Spleen (tissue), 11 donors: ENCODE measurements around the gene SOX5. TPM values are rescaled to one million over a fixed set of nuclear protein-coding genes. Genes with fewer than 3 reads are reported as not detected.

Source experiments
- DNase-seq: peaks from one replicate; pipeline ENCODE4 v3.0.0-alpha.2; 2020
- H3K27ac ChIP-seq, 8 donors: fragments of 200-600 bp; sonication (generic) in 7 of 8; 1 replicate in 4 of 8; 2 replicates in 4 of 8; pipeline versions ENCODE4 v1.5.0 to v1.8.0; 2016 to 2021; ENCODE audit warnings: inconsistent platforms in 4 of 8, mild to moderate bottlenecking in 4 of 8, moderate library complexity in 1 of 8
- H3K27me3 ChIP-seq, 7 donors: fragments of 200-600 bp; sonication (generic) in 6 of 7; replicated peaks in 1 of 7; 1 replicate in 4 of 7; 2 replicates in 3 of 7; pipeline versions ENCODE4 v1.5.0 to v1.8.0; 2016 to 2021; ENCODE audit warnings: inconsistent platforms in 3 of 7, mild to moderate bottlenecking in 1 of 7
- H3K36me3 ChIP-seq, 6 donors: fragments of 200-600 bp; sonication (generic) in 5 of 6; 1 replicate in 4 of 6; 2 replicates in 2 of 6; pipeline versions ENCODE4 v1.5.0 to v1.8.0; 2016 to 2021; ENCODE audit warnings: inconsistent platforms in 2 of 6
- H3K4me1 ChIP-seq, 6 donors: fragments of 200-600 bp; sonication (generic) in 5 of 6; 1 replicate in 3 of 6; 2 replicates in 3 of 6; pipeline versions ENCODE4 v1.5.0 to v1.8.0; 2016 to 2021; ENCODE audit warnings: inconsistent platforms in 3 of 6
- H3K4me3 ChIP-seq, 8 donors: fragments of 200-600 bp; sonication (generic) in 7 of 8; 1 replicate in 4 of 8; 2 replicates in 4 of 8; pipeline versions ENCODE4 v1.5.0 to v1.8.0; 2016 to 2021; ENCODE audit warnings: inconsistent platforms in 4 of 8, mild to moderate bottlenecking in 4 of 8, moderate library complexity in 2 of 8
- H3K9me3 ChIP-seq, 8 donors: fragments of 200-600 bp; sonication (generic) in 7 of 8; 1 replicate in 4 of 8; 2 replicates in 4 of 8; pipeline versions ENCODE4 v1.5.0 to v1.8.0; 2016 to 2021; ENCODE audit warnings: inconsistent platforms in 4 of 8
- POLR2A ChIP-seq, 3 donors: fragments of 450-650 bp; IDR thresholded peaks; one replicate each; pipeline ENCODE4 v1.5.1; 2017; ENCODE audit warnings: antibody characterized with exemption in 3 of 3, mild to moderate bottlenecking in 1 of 3
- POLR2AphosphoS5 ChIP-seq, 3 donors: sonication (generic); formaldehyde crosslinking; IDR thresholded peaks; one replicate each; pipeline ENCODE4 v1.5.1; 2017; ENCODE audit warnings: antibody characterized with exemption in 3 of 3
- WGBS, 5 donors: extraction: QIAGEN DNeasy Blood & Tissue Kit in 3 of 5; methylation state at CpG; one replicate each; pipeline versions ENCODE4 v1.1.5 to v1.1.7; 2013 to 2018; 5-methylcytosine and 5-hydroxymethylcytosine counted together
- intact Hi-C: fragments of 100-400 bp; cut with DNase I; formaldehyde crosslinking; loops from one replicate; pipeline ENCODE4 v1.15.0; 2023; ENCODE audit warnings: low total_unique reads
- polyA plus RNA-seq, 3 donors: library from polyadenylated mRNA; stranded (reverse); fragments of 200-250 nt; gene quantifications; one replicate each; pipeline ENCODE4 v1.2.1, GENCODE V29; 2013
- total RNA-seq, 7 donors: library from RNA; depleted of rRNA in 3 of 7; stranded (reverse); fragments of >200 nt in 3 of 7; fragmentation: NEBNext Ultra II Directional in 4 of 7; extraction: Animal tissue kit (Norgen Biotek cat#: 25700) in 4 of 7; gene quantifications; one replicate each; pipeline versions ENCODE4 v1.1.0 to v1.2.1, GENCODE V29; 2016 to 2021
- TF ChIP-seq, protein P1 (sequence below), 11 experiments: fragments of 200-600 bp in 7 of 11; fragments of 450-650 bp in 4 of 11; sonication (generic) in 4 of 11; IDR thresholded peaks in 8 of 11; conservative IDR thresholded peaks in 3 of 11; 1 replicate in 7 of 11; 2 replicates in 4 of 11; pipeline versions ENCODE4 v1.4.0 to v1.8.0; 2016 to 2021; ENCODE audit warnings: antibody characterized with exemption in 11 of 11, inconsistent platforms in 4 of 11, mild to moderate bottlenecking in 1 of 11
- donor health status: healthy with polysubstance abuse.
- donor health status: DM: no; HTN: no; CAD: no; lungs with moderate emphysema.
- donor health status: DM: no; HTN: no; CAD: no.
- donor health status: Bipolar disorder and iron deficiency.
- donor health status: healthy.
- donor health status: DM: no; HTN: no; CAD: no.
- donor health status: DM: yes; HTN: yes; CAD: no.

Gene SOX5
- total and polyA plus RNA-seq, 10 donors, result 0.20 to 21.3 (median 8.7) TPM

DNA sequence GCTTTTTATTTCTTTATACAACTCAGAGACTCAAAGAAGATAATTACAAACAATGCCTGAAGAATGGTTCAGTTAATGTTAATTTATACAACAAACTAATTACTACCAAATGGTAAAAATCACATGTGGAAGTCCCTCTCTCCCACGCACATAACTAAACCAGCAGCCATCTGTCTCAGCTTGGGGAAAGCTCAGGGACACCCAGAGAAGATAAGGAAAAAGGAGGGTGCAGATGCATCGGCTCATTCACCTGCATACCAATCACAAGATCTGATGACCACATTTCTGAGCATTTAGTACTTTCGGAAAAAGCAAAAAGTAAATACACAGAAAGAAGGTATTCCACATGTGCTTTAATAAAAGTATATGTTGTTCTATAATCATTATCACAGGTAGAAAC is 136.3 kb downstream of the SOX5 start:
- WGBS, 5 donors, result 87 to 95% (median 88%) methylated on average over 3 of the region's 3 CpGs
- Histone ChIP-seq H3K36me3 (no peaks in the 10 kb centered on the region), H3K27ac (no peak overlapping the region), H3K4me3 (no peak overlapping the region), H3K4me1 (no peaks in the 10 kb centered on the region), H3K27me3 (no peaks in the 10 kb centered on the region), H3K9me3 (no peaks in the 10 kb centered on the region)
- intact Hi-C loops, result no loop called here
- no peak for DNase-seq
- no peak for TF ChIP-seq POLR2AphosphoS5 (IDR thresholded peaks at IDR 0.05)
- TF ChIP-seq POLR2A (IDR thresholded peaks at IDR 0.05), result no peak
- TF ChIP-seq, protein P1, sequence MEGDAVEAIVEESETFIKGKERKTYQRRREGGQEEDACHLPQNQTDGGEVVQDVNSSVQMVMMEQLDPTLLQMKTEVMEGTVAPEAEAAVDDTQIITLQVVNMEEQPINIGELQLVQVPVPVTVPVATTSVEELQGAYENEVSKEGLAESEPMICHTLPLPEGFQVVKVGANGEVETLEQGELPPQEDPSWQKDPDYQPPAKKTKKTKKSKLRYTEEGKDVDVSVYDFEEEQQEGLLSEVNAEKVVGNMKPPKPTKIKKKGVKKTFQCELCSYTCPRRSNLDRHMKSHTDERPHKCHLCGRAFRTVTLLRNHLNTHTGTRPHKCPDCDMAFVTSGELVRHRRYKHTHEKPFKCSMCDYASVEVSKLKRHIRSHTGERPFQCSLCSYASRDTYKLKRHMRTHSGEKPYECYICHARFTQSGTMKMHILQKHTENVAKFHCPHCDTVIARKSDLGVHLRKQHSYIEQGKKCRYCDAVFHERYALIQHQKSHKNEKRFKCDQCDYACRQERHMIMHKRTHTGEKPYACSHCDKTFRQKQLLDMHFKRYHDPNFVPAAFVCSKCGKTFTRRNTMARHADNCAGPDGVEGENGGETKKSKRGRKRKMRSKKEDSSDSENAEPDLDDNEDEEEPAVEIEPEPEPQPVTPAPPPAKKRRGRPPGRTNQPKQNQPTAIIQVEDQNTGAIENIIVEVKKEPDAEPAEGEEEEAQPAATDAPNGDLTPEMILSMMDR (IDR thresholded peaks at IDR 0.05 in 8 of 11, conservative IDR thresholded peaks at IDR 0.05 in 3 of 11), result no peak

DNA sequence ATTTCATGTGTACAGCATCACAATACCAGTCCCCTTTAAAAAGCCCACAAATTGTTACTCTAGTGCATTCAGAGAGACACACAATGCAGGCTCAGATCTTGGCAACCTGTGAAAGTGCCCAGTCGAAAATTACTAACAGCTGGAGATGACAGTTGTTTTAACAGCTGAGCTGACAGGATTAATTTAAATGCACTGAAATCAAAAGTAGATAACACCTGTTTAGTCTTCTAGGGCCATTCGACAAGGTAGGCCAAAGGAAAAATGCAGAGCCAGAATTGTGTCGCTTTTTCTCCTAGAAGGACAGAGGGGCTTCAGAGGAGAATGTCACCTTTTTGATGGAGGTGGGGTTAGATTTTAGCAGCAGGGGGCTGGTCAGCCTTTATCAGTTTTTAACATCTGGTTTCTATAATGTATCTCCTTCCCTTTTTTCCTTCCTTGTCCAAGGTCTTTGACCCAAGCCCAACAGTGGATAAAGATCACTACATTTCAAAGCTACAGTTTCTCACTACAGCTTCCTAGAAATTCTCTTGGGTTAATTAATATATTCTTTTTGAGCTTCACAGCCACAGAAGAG is 139.1 kb downstream of the SOX5 start:
- H3K27me3 ChIP-seq, result no peaks in the 10 kb centered on the region
- TF ChIP-seq POLR2AphosphoS5 (IDR thresholded peaks at IDR 0.05), result no peak
- TF ChIP-seq POLR2A (IDR thresholded peaks at IDR 0.05), result no peak
- TF ChIP-seq, protein P1 (IDR thresholded peaks at IDR 0.05 in 8 of 11, conservative IDR thresholded peaks at IDR 0.05 in 3 of 11), result no peak
- intact Hi-C loops, result no loop called here
- no peaks in the 10 kb centered on the region for H3K4me1 ChIP-seq
- WGBS, 5 donors, result 48 to 58% (median 55%) methylated on average over 3 of the region's 3 CpGs
- no peaks in the 10 kb centered on the region for H3K36me3 ChIP-seq
- no peak overlapping the region for H3K27ac ChIP-seq
- no peak for DNase-seq
- H3K4me3 ChIP-seq, result no peak overlapping the region
- no peaks in the 10 kb centered on the region for H3K9me3 ChIP-seq

DNA sequence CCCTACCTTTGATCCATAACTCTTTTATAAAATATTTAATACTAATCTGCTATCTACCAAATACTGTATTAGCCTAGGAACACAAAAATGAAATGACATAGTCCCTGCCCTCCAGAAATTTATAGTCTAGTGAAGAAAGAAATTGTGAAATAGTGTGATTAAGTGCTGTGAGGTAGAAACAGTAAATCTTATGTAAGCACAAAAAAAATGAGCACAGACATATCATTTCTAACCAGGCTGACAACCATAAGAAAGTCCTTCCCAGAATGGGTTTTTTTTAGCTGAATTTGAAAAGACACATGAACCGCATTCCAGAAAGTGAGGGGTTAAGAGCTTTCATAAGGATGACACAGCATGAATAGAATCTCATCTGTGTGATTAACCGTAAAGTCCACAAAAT is 145.9 kb downstream of the SOX5 start:
- WGBS, 5 donors, result 67 to 88% (median 73%) methylated on average over 2 of the region's 2 CpGs
- intact Hi-C loops, result no loop called here
- Histone ChIP-seq H3K4me1 (no peaks in the 10 kb centered on the region), H3K4me3 (no peak overlapping the region), H3K27me3 (no peaks in the 10 kb centered on the region), H3K9me3 (no peaks in the 10 kb centered on the region), H3K36me3 (no peaks in the 10 kb centered on the region), H3K27ac (no peak overlapping the region)
- DNase-seq, result no peak
- TF ChIP-seq POLR2A (IDR thresholded peaks at IDR 0.05) (no peak), POLR2AphosphoS5 (IDR thresholded peaks at IDR 0.05) (no peak)
- TF ChIP-seq, protein P1 (IDR thresholded peaks at IDR 0.05 in 8 of 11, conservative IDR thresholded peaks at IDR 0.05 in 3 of 11), result no peak

- TF ChIP-seq POLR2A (IDR thresholded peaks at IDR 0.05), result no peak
- TF ChIP-seq, protein P1 (IDR thresholded peaks at IDR 0.05 in 8 of 11, conservative IDR thresholded peaks at IDR 0.05 in 3 of 11), result no peak
- no peak for TF ChIP-seq POLR2AphosphoS5 (IDR thresholded peaks at IDR 0.05)
- intact Hi-C loops, result no loop called here
- no peaks in the 10 kb centered on the region for H3K4me1 ChIP-seq
- no peaks in the 10 kb centered on the region for H3K27me3 ChIP-seq
- H3K4me3 ChIP-seq, result no peak overlapping the region
- no peaks in the 10 kb centered on the region for H3K36me3 ChIP-seq
- no peaks in the 10 kb centered on the region for H3K9me3 ChIP-seq
- 75 to 90% (median 87%) methylated on average over 3 of the region's 3 CpGs for WGBS, 5 donors
- H3K27ac ChIP-seq, result no peak overlapping the region
- no peak for DNase-seq
Measured at GRCh38 chr12:23795494-23795893, 154.0 kb downstream of the SOX5 start.
